ENCODE data around the gene OR51F1.
"Not testable (repeated sequence)": the region's sequence is repeated elsewhere in the genome, so short reads cannot be mapped to it uniquely, and the experiment has no call there.

The OR51F1 gene, protein sequence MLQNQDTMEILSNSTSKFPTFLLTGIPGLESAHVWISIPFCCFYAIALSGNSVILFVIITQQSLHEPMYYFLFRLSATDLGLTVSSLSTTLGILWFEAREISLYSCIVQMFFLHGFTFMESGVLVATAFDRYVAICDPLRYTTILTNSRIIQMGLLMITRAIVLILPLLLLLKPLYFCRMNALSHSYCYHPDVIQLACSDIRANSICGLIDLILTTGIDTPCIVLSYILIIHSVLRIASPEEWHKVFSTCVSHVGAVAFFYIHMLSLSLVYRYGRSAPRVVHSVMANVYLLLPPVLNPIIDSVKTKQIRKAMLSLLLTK

DNA sequence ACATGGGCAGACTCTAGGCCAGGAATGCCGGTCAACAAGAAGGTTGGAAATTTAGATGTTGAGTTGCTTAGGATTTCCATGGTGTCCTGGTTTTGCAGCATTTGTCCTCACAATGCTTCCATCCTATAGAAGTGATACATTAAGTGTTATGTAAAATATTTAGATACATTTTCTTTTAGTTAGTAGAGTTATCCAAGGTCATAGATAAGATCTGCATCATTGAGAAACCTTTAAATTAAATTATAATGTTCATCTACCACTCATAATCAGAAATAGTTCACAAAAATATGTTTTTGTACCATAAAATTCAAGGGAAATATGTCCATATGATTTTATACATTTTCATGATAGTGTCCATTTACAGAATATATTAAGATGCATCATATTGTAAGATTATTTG, at the start of gene OR51F1:
Gene OR51F1 (minus strand): TSS at position 101 of the 400 bp plus-strand sequence. CDS start 0 bp downstream, at position 101.
- DNase-seq (ENCODE audit: low spot score) = no peak

DNA sequence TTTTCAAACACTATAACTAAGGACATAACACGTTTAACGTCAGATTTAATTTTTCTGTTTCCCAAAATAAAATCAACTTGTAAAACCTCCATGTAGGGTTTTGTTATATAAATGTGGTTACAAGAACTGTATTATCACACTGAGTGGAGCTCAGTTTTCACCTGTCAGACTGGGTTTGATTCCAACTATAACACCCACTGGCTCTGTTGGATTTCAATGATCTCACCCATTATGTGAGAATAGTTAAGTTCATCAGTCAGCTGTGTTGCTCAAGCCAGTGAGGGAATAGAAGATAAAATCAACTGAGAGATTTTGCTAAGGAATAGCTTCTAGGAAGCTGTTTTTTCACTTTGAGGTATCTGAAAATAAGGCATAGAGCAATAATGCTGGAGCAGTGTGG, 39.5 kb upstream of the OR51F1 start:
- no peak for DNase-seq (ENCODE audit: low spot score)

DNA sequence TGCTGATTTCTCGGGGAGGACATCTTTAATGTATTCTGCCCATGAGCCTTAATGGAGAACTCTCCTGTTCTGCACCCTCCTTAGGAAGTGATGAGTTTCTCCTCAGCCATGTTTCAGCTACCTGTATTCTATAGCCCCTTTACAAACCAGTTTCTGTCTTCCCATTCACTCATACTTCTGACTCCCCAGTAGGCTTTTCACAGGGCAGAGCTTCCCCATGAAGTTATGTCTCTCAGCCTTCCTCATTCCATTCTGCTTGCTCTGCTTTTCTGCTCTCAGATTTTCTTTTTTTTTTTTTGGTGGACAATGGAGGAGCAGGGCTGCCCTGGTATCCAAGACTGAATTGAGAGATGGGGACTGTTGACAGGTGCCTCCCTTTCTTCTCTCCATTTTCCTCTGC, 38.7 kb upstream of the OR51F1 start:
- no peak for DNase-seq (ENCODE audit: low spot score)

DNA sequence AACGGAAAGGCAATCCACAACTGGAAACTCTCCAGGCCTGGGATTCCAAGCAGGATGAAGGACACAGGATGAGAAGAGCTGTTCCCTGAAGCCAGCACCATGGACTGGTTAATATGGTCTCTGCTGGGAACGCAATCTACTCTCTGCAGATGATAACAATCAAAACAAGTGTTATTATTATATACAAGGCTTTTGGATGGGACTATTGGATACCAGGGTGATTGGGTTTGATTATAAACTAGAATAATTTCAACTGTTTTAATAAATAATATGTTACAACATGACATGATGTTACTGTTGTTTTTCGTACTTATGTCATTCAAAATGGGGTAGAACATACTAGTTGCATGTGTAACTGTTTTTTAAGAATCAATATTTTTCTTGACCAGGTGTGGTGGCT, 34.5 kb upstream of the OR51F1 start, which contains the start of gene OR52R1:
Gene OR52R1 (minus strand): TSS at position 101 of the 400 bp plus-strand sequence. CDS start 0 bp downstream, at position 101.
- no peak for DNase-seq (ENCODE audit: low spot score)

DNA sequence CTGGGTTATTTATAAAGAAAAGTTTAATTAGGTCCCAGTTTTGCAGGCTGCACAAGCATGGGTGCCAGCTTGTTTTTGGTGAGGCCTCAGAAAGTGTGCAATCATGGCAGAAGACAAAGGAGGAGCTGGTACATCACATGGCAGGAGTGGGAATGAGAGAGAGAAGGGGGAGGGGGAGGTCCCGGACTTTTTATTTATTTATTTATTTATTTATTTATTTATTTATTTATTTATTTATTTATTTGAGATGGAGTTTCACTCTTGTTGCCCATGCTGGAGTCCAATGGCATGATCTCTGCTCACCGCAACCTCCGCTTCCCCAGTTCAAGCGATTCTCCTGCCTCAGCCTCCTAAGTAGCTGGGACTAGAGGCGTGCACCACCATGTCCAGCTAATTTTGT, 31.6 kb upstream of the OR51F1 start:
- not testable (repeated sequence) for DNase-seq (ENCODE audit: low spot score)

DNA sequence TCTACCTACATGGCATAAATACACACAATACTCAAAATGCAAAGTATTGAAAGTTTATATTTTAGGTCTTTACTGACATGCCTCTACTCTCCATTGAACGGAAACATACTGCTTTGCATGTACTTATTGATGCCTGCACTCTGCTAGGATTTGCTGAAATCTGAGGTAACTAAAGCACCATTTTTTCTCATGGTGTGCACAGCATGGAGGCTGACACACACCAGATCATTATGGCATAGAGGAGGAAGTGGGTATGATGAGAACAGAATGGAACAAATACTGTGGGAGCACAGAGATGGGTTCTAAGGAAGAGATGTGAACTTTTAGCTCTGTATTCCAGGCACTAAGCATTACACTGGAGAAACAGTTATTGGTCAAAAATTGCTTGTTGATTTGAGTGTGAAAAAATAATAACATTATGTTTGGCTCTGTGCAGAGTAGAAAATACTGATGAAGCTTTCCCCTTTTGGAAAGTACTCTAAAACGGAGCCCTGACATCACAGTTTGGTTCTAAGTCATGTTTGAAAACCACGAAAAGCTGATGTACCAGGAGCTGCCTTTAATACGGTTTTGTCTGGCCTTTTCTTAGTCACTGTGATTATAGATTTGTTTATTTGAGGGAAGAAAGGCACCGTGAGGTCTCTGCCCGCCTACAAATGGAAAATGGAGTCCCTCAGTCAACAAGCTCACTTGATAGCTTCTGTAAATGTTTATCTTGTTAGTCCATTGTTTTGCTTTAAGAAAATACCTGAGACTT, 28.9 kb upstream of the OR51F1 start:
- DNase-seq (ENCODE audit: low spot score) = no peak

DNA sequence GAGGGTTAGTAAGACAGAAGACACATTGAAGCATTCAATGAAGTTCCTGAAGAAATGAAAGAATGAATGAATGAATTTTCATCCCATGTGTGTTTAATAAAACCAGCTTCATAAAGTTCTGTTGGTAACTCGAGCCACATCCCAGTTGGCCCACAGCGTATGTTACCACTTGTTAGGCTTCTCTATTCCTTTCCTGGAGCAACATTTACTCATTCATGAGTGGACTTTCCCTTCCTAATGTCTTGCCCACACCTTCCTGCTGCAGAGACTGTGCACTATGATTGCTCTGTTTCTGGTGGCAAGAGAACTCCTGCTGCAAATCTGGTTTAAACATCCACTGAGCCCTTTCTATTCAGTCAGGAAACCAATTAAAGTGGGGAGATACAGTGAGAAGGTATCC, 27.5 kb upstream of the OR51F1 start:
- no peak for DNase-seq (ENCODE audit: low spot score)

DNA sequence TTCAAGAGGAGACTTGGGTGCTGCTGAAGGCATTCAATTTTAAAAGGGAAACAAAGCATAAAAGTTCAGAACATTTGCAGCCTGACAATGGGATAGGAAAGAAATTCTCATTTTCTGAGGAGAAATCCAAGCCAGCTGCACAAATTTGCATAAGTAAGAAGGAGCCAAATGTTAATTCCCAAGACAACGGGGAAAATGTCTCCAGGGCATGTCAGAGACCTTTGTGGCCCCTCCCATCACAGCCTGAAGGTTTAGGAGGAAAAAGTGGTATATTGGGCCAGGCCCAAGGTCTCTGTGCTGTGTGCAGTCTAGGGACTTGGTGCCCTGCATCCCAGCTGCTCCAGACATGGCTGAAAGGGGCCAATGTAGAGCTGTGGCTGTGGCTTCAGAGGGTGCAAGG, 12.7 kb upstream of the OR51F1 start:
- no peak for DNase-seq (ENCODE audit: low spot score)

DNA sequence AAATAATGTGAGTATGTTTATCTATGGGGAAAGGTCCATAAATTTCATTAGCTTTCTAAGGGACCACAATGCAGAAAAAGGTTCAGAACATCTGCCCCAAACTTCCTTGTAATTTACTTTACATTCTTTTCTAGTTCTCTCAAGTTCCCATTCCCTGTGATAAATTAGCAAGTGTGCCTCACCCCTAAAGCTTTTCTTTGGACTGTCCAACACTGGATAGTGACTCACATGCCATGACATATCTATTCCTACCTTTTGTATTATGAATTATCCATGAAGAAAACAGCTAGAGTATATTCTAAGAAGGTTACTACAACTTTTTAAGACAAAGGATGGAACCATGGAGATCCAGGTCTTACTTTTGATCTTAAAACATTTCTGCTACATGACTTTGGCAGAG, 1.6 kb downstream of the OR51F1 start:
- DNase-seq (ENCODE audit: low spot score) = no peak

DNA sequence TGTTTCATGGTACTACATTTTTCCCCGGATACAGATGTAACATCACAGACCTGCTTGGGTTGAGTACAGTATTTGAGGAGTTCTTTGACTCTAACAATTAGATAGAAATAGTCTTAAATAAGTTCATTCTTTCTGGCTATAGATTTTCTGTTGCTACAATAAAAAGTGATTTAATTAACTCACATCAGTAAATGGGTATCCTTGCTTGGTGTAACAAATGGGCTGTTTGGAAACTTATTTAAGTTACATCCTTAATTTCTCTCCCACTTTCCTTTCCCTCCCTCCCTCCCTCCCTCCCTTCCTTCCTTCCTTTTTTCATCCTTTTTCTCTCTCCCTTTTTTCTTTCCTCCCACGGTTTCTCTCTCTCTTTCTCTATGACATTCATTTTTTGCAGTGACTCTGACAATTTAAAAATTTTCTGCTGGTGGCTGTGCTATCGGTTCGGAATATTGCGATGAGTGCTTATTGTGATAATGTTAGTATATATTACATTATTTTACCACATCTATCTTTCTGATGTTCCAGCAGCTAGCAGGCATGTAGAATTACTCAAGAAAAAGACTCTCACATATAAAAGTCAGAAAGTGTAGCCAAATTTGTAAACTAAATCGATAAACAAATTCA, 3.2 kb downstream of the OR51F1 start:
- DNase-seq (ENCODE audit: low spot score) = no peak

DNA sequence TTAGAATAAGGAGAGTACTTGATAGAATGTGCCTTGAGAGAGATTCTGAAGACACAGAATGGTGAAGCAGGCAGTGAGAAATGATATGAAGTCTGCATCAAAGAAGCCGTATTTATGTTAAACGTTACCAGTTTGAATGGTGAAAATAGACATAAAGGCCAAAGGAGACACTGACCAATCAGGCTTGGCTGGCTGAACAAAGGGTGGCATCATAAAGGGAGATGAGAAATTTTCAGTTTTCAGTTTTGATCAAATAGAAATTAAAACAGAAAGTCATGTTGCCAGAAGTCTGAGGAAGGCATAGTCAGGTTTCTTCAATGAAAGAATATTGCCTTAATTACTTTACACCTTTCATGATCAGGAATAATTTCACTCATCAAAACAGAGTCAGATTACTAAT, 6.6 kb downstream of the OR51F1 start:
- DNase-seq (ENCODE audit: low spot score) = no peak

DNA sequence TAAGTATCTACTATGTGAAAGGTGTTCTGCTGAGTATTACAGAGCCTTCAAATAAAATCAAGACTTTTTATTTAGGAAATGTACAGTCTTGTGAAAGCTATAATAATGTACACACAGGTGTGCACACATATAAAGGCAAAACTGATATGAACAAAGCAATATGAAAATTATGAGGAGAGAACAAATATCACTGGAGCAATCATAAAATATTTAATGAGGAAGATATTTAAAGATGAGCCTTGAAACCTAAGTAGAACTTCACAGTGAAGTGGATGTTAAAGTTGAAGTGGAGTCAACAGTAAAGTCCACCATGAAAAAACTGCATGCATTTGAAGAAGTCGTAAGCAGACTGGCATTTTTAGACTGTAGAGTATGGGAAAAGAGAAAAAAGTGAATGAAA, 18.5 kb downstream of the OR51F1 start:
- no peak for DNase-seq (ENCODE audit: low spot score)

DNA sequence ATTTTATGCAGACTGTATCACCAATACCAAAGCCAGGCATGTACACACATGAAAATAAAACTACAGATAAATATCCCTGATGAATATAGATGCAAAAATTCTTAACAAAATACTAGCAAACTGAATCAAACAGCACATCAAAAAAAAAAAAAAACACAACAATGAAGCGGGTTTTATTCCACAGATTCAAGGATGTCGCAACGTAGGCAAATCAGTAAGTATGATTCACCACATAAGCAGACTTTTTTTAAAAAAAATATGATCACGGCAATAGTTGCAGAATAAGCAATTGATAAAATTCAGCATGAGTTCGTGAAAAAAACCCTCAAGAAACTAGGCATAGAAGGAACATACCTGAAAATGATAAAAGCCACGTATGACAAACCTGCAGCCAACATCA, 21.3 kb downstream of the OR51F1 start:
- DNase-seq (ENCODE audit: low spot score) = no peak

DNA sequence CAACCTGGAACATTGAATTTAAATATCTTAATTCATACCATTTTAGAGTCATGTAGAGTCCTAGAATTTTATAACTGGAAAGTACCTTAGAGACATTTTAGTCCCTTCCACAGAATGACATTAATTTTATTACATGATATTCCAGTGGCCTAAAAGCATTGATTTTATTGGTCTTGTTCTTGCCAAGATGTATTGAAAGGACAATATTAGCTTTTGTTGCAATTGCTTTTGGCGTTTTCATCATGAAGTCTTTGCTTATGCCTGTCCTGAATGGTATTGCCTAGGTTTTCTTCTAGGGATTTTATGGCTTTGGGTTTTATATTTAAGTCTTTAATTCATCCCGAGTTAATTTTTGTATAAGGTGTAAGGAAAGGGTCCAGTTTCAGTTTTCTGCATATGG, 29.0 kb downstream of the OR51F1 start:
- no peak for DNase-seq (ENCODE audit: low spot score)

DNA sequence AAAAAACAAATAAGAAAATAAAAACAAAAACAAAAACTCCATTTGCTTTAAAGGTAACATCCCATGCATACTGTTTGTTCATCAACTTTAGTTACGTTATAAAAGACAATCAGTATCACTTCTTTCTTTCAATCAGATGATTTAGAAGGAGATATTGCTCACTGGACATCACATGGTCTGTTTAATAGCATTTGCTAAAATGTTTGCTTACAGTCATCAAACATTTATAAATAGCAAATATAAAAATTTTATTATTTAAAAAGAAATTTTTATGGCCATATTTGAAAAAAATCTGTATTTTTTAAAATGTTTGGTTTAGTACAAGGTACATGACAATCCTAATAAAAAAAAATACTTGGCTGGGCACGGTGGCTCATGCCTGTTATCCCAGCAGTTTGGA, 42.6 kb downstream of the OR51F1 start:
- no peak for DNase-seq (ENCODE audit: low spot score)

DNA sequence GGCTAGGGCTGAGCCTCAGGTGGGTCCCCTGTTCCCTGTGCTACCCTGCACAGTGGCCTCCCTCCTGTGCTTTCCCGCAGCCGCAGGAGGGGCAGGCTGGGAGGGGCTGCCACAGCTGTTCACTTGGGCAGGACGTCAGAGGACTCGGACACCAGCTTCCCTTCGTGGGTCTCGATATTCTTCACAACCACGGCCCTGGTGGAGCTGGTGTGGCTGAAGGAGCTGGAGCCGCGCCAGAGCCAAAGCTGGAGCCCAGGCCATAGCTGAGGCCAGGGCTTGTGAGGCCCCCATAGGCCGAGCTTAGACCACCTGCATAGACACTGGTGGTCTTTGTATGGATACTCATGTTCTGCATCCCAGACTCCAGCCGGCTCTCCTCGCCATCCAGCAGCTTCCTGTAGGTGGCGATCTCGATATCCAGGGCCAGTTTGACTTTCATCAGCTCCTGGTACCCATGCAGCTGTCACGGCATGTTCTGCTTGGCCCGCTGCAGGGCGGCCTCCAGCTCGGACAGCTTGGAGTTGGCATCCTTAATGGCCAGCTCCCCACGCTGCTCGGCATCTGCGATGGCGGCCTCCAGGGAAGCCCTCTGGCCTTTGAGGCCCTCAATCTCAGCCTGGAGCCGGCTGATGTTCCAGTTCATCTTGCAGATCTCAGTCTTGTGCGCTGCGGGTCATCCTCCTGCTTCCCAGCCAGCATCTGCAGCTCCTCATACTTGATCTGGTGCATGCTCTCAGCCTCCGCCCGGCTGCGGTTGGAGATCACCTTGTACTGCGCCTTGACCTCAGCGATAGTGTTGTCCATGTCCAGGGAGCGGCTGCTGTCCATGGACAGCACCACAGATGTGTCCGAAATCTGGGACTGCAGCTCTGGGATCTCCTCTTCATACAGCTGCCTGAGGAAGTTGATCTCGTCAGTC, 46.9 kb downstream of the OR51F1 start:
- not testable (repeated sequence) for DNase-seq (ENCODE audit: low spot score)

Measured in GM03348 (cell line).